Measurements from ENCODE around the gene HAVCR1. TPM values are rescaled to one million over a fixed set of nuclear protein-coding genes. Genes with fewer than 3 reads are reported as not detected.
"Not testable (repeated sequence)": the region's sequence is repeated elsewhere in the genome, so short reads cannot be mapped to it uniquely, and the experiment has no call there.

The HAVCR1 gene
- total RNA-seq, 1 donor from 2014 or later, result not detected

- no peaks in the 10 kb centered on the region for H3K27me3 ChIP-seq
- H3K4me3 ChIP-seq, result no peak overlapping the region
- H3K27ac ChIP-seq, result no peak overlapping the region
- intact Hi-C loops (cut with DNase I), result no loop called here
- no peaks in the 10 kb centered on the region for H3K4me1 ChIP-seq
- no peak for DNase-seq
- H3K36me3 ChIP-seq, result no peaks in the 10 kb centered on the region
- TF ChIP-seq CTCF (IDR thresholded peaks at IDR 0.05), result no peak
- ATAC-seq, result peak; percentile 47
- no peaks in the 10 kb centered on the region for H3K9me3 ChIP-seq
Measured at GRCh38 chr5:157046041-157046440, 12.9 kb downstream of the HAVCR1 start.

- intact Hi-C loops (cut with DNase I), result no loop called here
- Histone ChIP-seq H3K9me3 (no peaks in the 10 kb centered on the region), H3K36me3 (no peaks in the 10 kb centered on the region), H3K4me3 (no peak overlapping the region), H3K27ac (no peak overlapping the region), H3K4me1 (no peaks in the 10 kb centered on the region), H3K27me3 (no peaks in the 10 kb centered on the region)
- TF ChIP-seq CTCF (IDR thresholded peaks at IDR 0.05), result no peak
- DNase-seq (no peak), ATAC-seq (no peak)
Measured at GRCh38 chr5:157045601-157046000, 13.3 kb downstream of the HAVCR1 start.

DNA sequence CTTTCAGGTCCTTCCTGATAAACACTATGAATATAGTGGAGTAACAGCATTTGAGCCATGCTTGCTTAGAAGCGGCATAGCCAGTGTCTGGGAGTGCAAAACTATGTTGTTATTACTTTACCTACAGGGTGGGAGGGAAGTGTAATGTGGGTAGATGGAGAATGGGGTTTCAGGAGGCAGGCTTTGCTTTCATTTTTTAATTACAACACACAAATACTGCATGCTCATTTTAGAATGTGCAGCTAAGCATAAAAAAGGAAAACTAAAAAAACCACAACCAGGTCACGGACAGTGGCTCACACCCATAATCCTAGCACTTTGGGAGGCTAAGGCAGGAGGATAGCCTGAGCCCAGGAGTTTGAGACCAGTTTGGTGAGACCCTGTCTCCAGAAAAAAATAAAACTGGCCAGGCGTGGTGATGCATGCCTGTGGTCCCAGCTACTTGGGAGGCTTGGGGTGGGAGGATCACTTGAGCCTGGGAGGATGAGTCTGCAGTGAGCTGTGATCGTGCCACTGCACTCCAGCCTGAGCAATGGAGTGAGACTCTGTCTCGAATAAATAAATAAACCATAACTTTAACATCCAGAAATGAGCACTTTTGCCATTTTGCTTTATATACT lies 20.2 kb downstream of the HAVCR1 start:
- H3K4me3 ChIP-seq, result no peak overlapping the region
- no peaks in the 10 kb centered on the region for H3K9me3 ChIP-seq
- no peak for ATAC-seq
- H3K4me1 ChIP-seq, result no peaks in the 10 kb centered on the region
- no peak overlapping the region for H3K27ac ChIP-seq
- no peak for DNase-seq
- no peaks in the 10 kb centered on the region for H3K36me3 ChIP-seq
- intact Hi-C loops (cut with DNase I), result no loop called here
- H3K27me3 ChIP-seq, result no peaks in the 10 kb centered on the region
- TF ChIP-seq CTCF (IDR thresholded peaks at IDR 0.05), result no peak

DNA sequence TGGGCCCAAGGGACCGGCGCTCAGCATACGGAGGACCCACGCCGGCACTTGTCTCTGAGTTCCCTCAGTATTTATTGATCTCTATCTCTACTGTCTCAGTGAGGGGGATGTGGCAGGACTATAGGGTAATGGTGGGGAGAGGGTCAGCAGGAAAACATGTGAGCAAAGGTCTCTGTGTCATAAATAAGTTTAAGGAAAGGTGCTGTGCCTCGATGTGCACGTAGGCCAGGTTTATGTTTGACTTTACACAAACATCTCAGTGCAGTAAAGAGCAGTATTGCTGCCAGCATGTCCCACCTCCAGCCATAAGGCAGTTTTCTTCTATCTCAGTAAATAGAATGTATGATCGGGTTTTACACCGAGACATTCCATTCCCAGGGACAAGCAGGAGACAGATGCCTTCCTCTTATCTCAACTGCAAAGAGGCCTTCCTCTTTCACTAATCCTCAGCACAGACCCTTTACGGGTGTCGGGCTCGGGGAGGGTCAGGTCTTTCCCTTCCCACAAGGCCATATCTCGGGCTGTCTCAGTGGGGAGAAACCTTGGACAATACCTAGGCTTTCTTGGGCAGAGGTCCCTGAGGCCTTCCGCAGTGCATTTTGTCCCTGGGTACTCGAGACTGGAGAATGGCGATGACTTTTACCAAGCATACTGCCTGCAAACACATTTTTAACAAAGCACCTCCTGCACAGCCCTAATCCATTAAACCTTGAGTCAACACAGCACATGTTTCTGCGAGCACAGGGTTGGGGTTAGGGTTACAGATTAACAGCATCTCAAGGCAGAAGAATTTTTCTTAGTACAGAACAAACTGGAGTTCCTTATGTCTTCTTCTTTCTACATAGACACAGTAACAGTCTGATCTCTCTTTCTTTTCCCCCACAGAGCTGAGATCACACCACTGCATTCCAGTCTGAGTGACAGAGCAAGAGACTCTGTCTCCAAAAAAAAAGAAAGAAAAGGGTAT lies 24.5 kb downstream of the HAVCR1 start:
- intact Hi-C loops (cut with DNase I); DNase-seq; H3K27ac ChIP-seq; H3K4me3 ChIP-seq; ATAC-seq; H3K27me3 ChIP-seq; H3K36me3 ChIP-seq; H3K9me3 ChIP-seq; H3K4me1 ChIP-seq: not testable (repeated sequence)

- intact Hi-C loops (cut with DNase I), result no loop called here
- no peak for TF ChIP-seq CTCF (IDR thresholded peaks at IDR 0.05)
- Histone ChIP-seq H3K27me3 (no peaks in the 10 kb centered on the region), H3K4me1 (no peaks in the 10 kb centered on the region), H3K27ac (no peak overlapping the region), H3K4me3 (no peak overlapping the region), H3K36me3 (no peaks in the 10 kb centered on the region), H3K9me3 (no peaks in the 10 kb centered on the region)
- no peak for ATAC-seq
- no peak for DNase-seq
Measured at GRCh38 chr5:157033071-157033583, 25.8 kb downstream of the HAVCR1 start.

- no peaks in the 10 kb centered on the region for H3K4me1 ChIP-seq
- no peak for TF ChIP-seq CTCF (IDR thresholded peaks at IDR 0.05)
- no peaks in the 10 kb centered on the region for H3K36me3 ChIP-seq
- intact Hi-C loops (cut with DNase I), result no loop called here
- no peak overlapping the region for H3K27ac ChIP-seq
- no peak overlapping the region for H3K4me3 ChIP-seq
- H3K9me3 ChIP-seq, result no peaks in the 10 kb centered on the region
- DNase-seq, result no peak
- H3K27me3 ChIP-seq, result no peaks in the 10 kb centered on the region
- ATAC-seq, result no peak
Measured at GRCh38 chr5:157030692-157031091, 28.2 kb downstream of the HAVCR1 start.
